ENCODE data around the gene SUCLG2. TPM values are rescaled to one million over a fixed set of nuclear protein-coding genes. Genes with fewer than 3 reads are reported as not detected.

SUCLG2 gene
- total RNA-seq (2011; cell fraction: chromatin; rRNA removed; ENCODE audit: low replicate concordance): 9.0 and 21.8 TPM in 2 replicates
- 5.3 and 7.0 TPM in 2 replicates for total RNA-seq (2011; cell fraction: nucleolus; rRNA removed)
- total RNA-seq (2011; cell fraction: nucleoplasm; rRNA removed): 9.3 and 10.5 TPM in 2 replicates
- total RNA-seq (2014; rRNA removed) (22.9 and 23.9 TPM in 2 replicates), total RNA-seq (2014; rRNA removed; fragmentation: Illumina TruSeq; extraction: Trizol) (36.1 and 36.8 TPM in 2 replicates), total RNA-seq (2015; rRNA removed; fragmentation: Illumina TruSeq; extraction: Trizol) (38.3 and 41.4 TPM in 2 replicates), total RNA-seq (2021) (28.2 and 29.6 TPM in 2 replicates), polyA plus RNA-seq (2011; rRNA removed) (26.9 and 31.5 TPM in 2 replicates), polyA plus RNA-seq (2014; fragmentation: Illumina TruSeq; extraction: Trizol) (33.7 and 39.4 TPM in 2 replicates), polyA plus RNA-seq (2014; fragmentation: Nextera tagmentation; extraction: Ambion mirVana) (10 to 100 TPM; 10.1 to 20.4 TPM), polyA plus RNA-seq (2014; rRNA removed) (29.0 and 29.6 TPM in 2 replicates), polyA minus RNA-seq (2011; rRNA and poly(A)+ RNA removed) (27.4 and 36.9 TPM in 2 replicates), Bru-seq, nascent RNA (percentile 71 among the genes with signal in this experiment), BruChase-seq, experiment 1, labeled RNA remaining after a 2-hour chase (percentile 70 among the genes with signal in this experiment), BruChase-seq, experiment 2, labeled RNA remaining after a 6-hour chase (percentile 63 among the genes with signal in this experiment)
- polyA plus RNA-seq (2011; cell fraction: cytosol; rRNA removed): 7.9 and 15.0 TPM in 2 replicates
- polyA plus RNA-seq (2011; cell fraction: nucleus; rRNA removed): 3.7 and 6.5 TPM in 2 replicates
- 29.7 and 32.4 TPM in 2 replicates for polyA plus RNA-seq (2012)
- 11.9 and 12.2 TPM in 2 replicates for polyA minus RNA-seq (2011; cell fraction: cytosol; rRNA and poly(A)+ RNA removed)
- 12.4 and 14.6 TPM in 2 replicates for polyA minus RNA-seq (2011; cell fraction: nucleus; rRNA and poly(A)+ RNA removed)
- long read RNA-seq, experiment 1, transcript SUCLG2-201 (11 exons, 2,352 nt): major isoform, 134 of 167 reads
- long read RNA-seq, experiment 1, partial matches to known transcripts: 18 of 167 reads
- long read RNA-seq, experiment 1, other reads (novel, unspliced or antisense): 15 of 167 reads
- long read RNA-seq, experiment 2, transcript SUCLG2-201 (11 exons, 2,352 nt): major isoform, 11 of 28 reads
- long read RNA-seq, experiment 2, partial matches to known transcripts: 4 of 28 reads
- long read RNA-seq, experiment 2, other reads (novel, unspliced or antisense): 13 of 28 reads
- long read RNA-seq, experiment 3, transcript SUCLG2-201 (11 exons, 2,352 nt): major isoform, 56 of 59 reads
- long read RNA-seq, experiment 3, partial matches to known transcripts: 1 of 59 reads
- long read RNA-seq, experiment 3, other reads (novel, unspliced or antisense): 2 of 59 reads

- CTCF ChIA-PET (ENCODE audit: low intra/inter-chr PET ratio): no interaction called here
- Histone ChIP-seq H3K27ac (ENCODE audit: extremely low read depth, low read depth, low read length) (peak within 1 kb of the TSS; percentile 88), H3K9ac (ENCODE audit: insufficient read depth in 1 of 2, low read depth in 2 of 2, low read length in 2 of 2) (peak within 1 kb of the TSS; percentile 83 to 98), H3K9me1 (ENCODE audit: control insufficient read depth, insufficient read depth, low read length) (no peaks in the 10 kb centered on the region), H3K4me2 (ENCODE audit: insufficient read depth, low read length) (peak within 1 kb of the TSS; percentile 82), H3K4me3 (peak within 1 kb of the TSS; percentile 91), H3K27me3 (ENCODE audit: control insufficient read depth in 2 of 2, insufficient read depth in 2 of 2, low read length in 2 of 2) (no peaks in the 10 kb centered on the region), H3K9me3 (replicated peaks; ENCODE audit: control insufficient read depth, insufficient read depth, low read depth, low read length) (peaks cover 4% of the 10 kb centered on the region; the same call in 1 of the 2 replicates), H2AFZ (ENCODE audit: low read depth, low read length) (peak within 1 kb of the TSS; percentile 100), H3K79me2 (ENCODE audit: control insufficient read depth, insufficient read depth, low read length) (peaks cover 41% of the 10 kb centered on the region), H3K4me1 (replicated peaks in 1 of 2; ENCODE audit: control insufficient read depth in 2 of 2, insufficient read depth in 2 of 2, low read length in 2 of 2) (peaks cover 6 to 14% of the 10 kb centered on the region in 2 experiments; a peak in 4 of 5 replicates), H4K20me1 (replicated peaks; ENCODE audit: control insufficient read depth, insufficient read depth, low read length) (no peaks in the 10 kb centered on the region), H3K36me3 (ENCODE audit: control insufficient read depth, insufficient read depth, low read length) (peaks cover 2% of the 10 kb centered on the region; the same call in 2 of the 3 replicates)
- intact Hi-C loops (cut with micrococcal nuclease) (no loop called here), in situ Hi-C loops (cut with MboI) (no loop called here)
- BruUV-seq (replicated peaks): no TSS peak
- ATAC-seq (peak; percentile 97), FAIRE-seq (peak; percentile 32), DNase-seq (ENCODE audit: extremely low read depth in 1 of 4, low spot score in 3 of 4) (peak; percentile 70 to 89 (median 72))
- POLR2A ChIA-PET: interaction anchor here (0.5 to 1.3 kb wide), 4 partner anchors 13 to 1253 kb away, joined by 3 to 4 read pairs (median 4); no protein-coding TSS in a partner anchor
- WGBS (ENCODE audit: insufficient coverage, low coverage, missing lambda C conversion rate): under 1% methylated on average over 21 of the region's 66 CpGs
- TF ChIP-seq UBTF (IDR thresholded peaks at IDR 0.05; ENCODE audit: borderline replicate concordance in 1 of 2, low read depth in 2 of 2, low read length in 2 of 2) (0 out of 4 replicates have a peak, but pooled peaks of 1 of the 2 experiments have one; percentile 45), ELF2 (CRISPR knock-in tag; IDR thresholded peaks at IDR 0.05) (0 out of 2 replicates have a peak, but pooled peaks have one; percentile 47)
Measured at GRCh38 chr3:67654099-67654843, at the start of gene SUCLG2. Gene SUCLG2 (minus strand): TSS chr3:67654612. CDS start chr3:67654586, 26 bp downstream.

Measured in K562 (cell line).